ENCODE measurements around the gene SPARCL1. TPM values are rescaled to one million over a fixed set of nuclear protein-coding genes. Genes with fewer than 3 reads are reported as not detected.

The SPARCL1 gene
- total and polyA plus RNA-seq, 2 donors (not counting 1 experiment from before 2014, with no cell fraction given), result not detected

GRCh38 chr4:87502580-87503238 is 26.5 kb downstream of the SPARCL1 start:
- intact Hi-C loops (cut with micrococcal nuclease), result no loop called here
- H3K27me3 Mint-ChIP-seq, result no peaks in the 10 kb centered on the region
- H3K4me3 ChIP-seq (ENCODE audit: control extremely low read depth in 1 of 5, extremely low read depth in 1 of 5, insufficient read depth in 1 of 5, low read depth in 2 of 5, low read length in 4 of 5), result no peak overlapping the region

GRCh38 chr4:87500092-87500462 is 29.1 kb downstream of the SPARCL1 start:
- Histone ChIP-seq H3K4me3 (ENCODE audit: control extremely low read depth in 1 of 5, extremely low read depth in 1 of 5, insufficient read depth in 1 of 5, low read depth in 2 of 5, low read length in 4 of 5) (no peak overlapping the region), H3K9me3 (ENCODE audit: control extremely low read depth in 1 of 3, control insufficient read depth in 2 of 3, insufficient read depth in 1 of 3, low read length in 2 of 3) (no peaks in the 10 kb centered on the region), H3K79me2 (ENCODE audit: control insufficient read depth, insufficient read depth, low read length) (no peaks in the 10 kb centered on the region), H4K20me1 (ENCODE audit: control insufficient read depth, insufficient read depth, low read length, poor library complexity, severe bottlenecking) (no peaks in the 10 kb centered on the region), H3K27me3 (replicated peaks in 1 of 4; ENCODE audit: control extremely low read depth in 1 of 4, control insufficient read depth in 3 of 4, insufficient read depth in 4 of 4, low read length in 3 of 4) (no peaks in the 10 kb centered on the region), H3K36me3 (replicated peaks in 1 of 2; ENCODE audit: control extremely low read depth in 1 of 2, control insufficient read depth in 1 of 2, extremely low read depth in 1 of 2, insufficient read depth in 2 of 2, low read length in 1 of 2) (no peaks in the 10 kb centered on the region), H3K27ac (ENCODE audit: low read length in 2 of 2) (no peak overlapping the region), H3K4me1 (ENCODE audit: control insufficient read depth in 2 of 2, insufficient read depth in 2 of 2, low read length in 2 of 2) (no peaks in the 10 kb centered on the region), H3K4me2 (replicated peaks; ENCODE audit: low read depth, low read length, poor library complexity, severe bottlenecking) (no peak overlapping the region), H3K9ac (ENCODE audit: low read length) (no peak overlapping the region), H2AFZ (ENCODE audit: insufficient read depth, low read depth, low read length, poor library complexity, severe bottlenecking) (no peak overlapping the region)
- ATAC-seq (ENCODE audit: low read depth) (no peak), DNase-seq (no peak)
- intact Hi-C loops (cut with micrococcal nuclease), result no loop called here
- CTCF ChIA-PET, result no interaction called here
- Mint-ChIP-seq H3K4me1 (peaks cover 10% of the 10 kb centered on the region), H3K9me3 (ENCODE audit: insufficient read depth) (no peaks in the 10 kb centered on the region), H3K27ac (no peak overlapping the region), H3K4me3 (no peak overlapping the region), H3K27me3 (no peaks in the 10 kb centered on the region)
- POLR2A ChIA-PET, result no interaction called here
- TF ChIP-seq CTCF (IDR thresholded peaks at IDR 0.05), result no peak
- no peak for TF ChIP-seq EZH2 (IDR thresholded peaks at IDR 0.05; ENCODE audit: borderline replicate concordance, insufficient read depth, low read depth, low read length, poor library complexity, severe bottlenecking)
- 53% methylated on average over 3 of the region's 4 CpGs for WGBS (ENCODE audit: insufficient coverage)

More at GRCh38 chr4:87502580-87503238, 26.5 kb downstream of the SPARCL1 start:
- Histone ChIP-seq H3K4me2 (replicated peaks; ENCODE audit: low read depth, low read length, poor library complexity, severe bottlenecking) (no peak overlapping the region), H3K36me3 (replicated peaks in 1 of 2; ENCODE audit: control extremely low read depth in 1 of 2, control insufficient read depth in 1 of 2, extremely low read depth in 1 of 2, insufficient read depth in 2 of 2, low read length in 1 of 2) (no peaks in the 10 kb centered on the region), H3K79me2 (ENCODE audit: control insufficient read depth, insufficient read depth, low read length) (no peaks in the 10 kb centered on the region), H3K27ac (ENCODE audit: low read length in 2 of 2) (no peak overlapping the region), H3K27me3 (replicated peaks in 1 of 4; ENCODE audit: control extremely low read depth in 1 of 4, control insufficient read depth in 3 of 4, insufficient read depth in 4 of 4, low read length in 3 of 4) (no peaks in the 10 kb centered on the region), H2AFZ (ENCODE audit: insufficient read depth, low read depth, low read length, poor library complexity, severe bottlenecking) (no peak overlapping the region), H3K9ac (ENCODE audit: low read length) (no peak overlapping the region), H4K20me1 (ENCODE audit: control insufficient read depth, insufficient read depth, low read length, poor library complexity, severe bottlenecking) (no peaks in the 10 kb centered on the region), H3K9me3 (ENCODE audit: control extremely low read depth in 1 of 3, control insufficient read depth in 2 of 3, insufficient read depth in 1 of 3, low read length in 2 of 3) (no peaks in the 10 kb centered on the region), H3K4me1 (ENCODE audit: control insufficient read depth in 2 of 2, insufficient read depth in 2 of 2, low read length in 2 of 2) (no peaks in the 10 kb centered on the region)
- no peak overlapping the region for H3K27ac Mint-ChIP-seq
- H3K4me3 Mint-ChIP-seq, result no peak overlapping the region
- peaks cover 10% of the 10 kb centered on the region for H3K4me1 Mint-ChIP-seq
- TF ChIP-seq CTCF (IDR thresholded peaks at IDR 0.05) (no peak), EZH2 (IDR thresholded peaks at IDR 0.05; ENCODE audit: borderline replicate concordance, insufficient read depth, low read depth, low read length, poor library complexity, severe bottlenecking) (no peak)
- ChIA-PET POLR2A (no interaction called here), CTCF (no interaction called here)
- no peaks in the 10 kb centered on the region for H3K9me3 Mint-ChIP-seq (ENCODE audit: insufficient read depth)
- no peak for ATAC-seq (ENCODE audit: low read depth)
- no peak for DNase-seq

Data from B cell (primary cell).